Hepatocyte (in vitro differentiated cells): ENCODE measurements around the gene FXYD5. TPM values are rescaled to one million over a fixed set of nuclear protein-coding genes. Genes with fewer than 3 reads are reported as not detected.

Experiments
- DNase-seq: peaks from one replicate; pipeline ENCODE4 v3.0.0-alpha.2; 2016; ENCODE audit warnings: low spot score
- H2AFZ ChIP-seq: fragments of 200-600 bp; sonication (generic); 2 replicates; pipeline ENCODE4 v1.6.0; 2016; ENCODE audit warnings: antibody characterized with exemption, mild to moderate bottlenecking
- H3K27ac ChIP-seq: fragments of 200-600 bp; sonication (generic); 2 replicates; pipeline ENCODE4 v1.5.1; 2016; ENCODE audit warnings: mild to moderate bottlenecking
- H3K27me3 ChIP-seq: fragments of 200-600 bp; sonication (generic); 2 replicates; pipeline ENCODE4 v1.6.1; 2016
- H3K36me3 ChIP-seq: fragments of 200-600 bp; sonication (generic); replicated peaks from 2 replicates; pipeline ENCODE4 v1.5.1; 2016; ENCODE audit warnings: low read depth; ENCODE audit not compliant: insufficient read depth
- H3K4me1 ChIP-seq: fragments of 200-600 bp; sonication (generic); 2 replicates; pipeline ENCODE4 v1.5.1; 2016; ENCODE audit warnings: mild to moderate bottlenecking, moderate library complexity; ENCODE audit not compliant: insufficient read depth
- H3K4me2 ChIP-seq: fragments of 200-600 bp; sonication (generic); 2 replicates; pipeline ENCODE4 v1.6.0; 2016
- H3K4me3 ChIP-seq: fragments of 200-600 bp; sonication (generic); 2 replicates; pipeline ENCODE4 v1.5.1; 2016; ENCODE audit warnings: mild to moderate bottlenecking
- H3K79me2 ChIP-seq: fragments of 200-600 bp; sonication (generic); 2 replicates; pipeline ENCODE4 v1.6.0; 2017; ENCODE audit warnings: mild to moderate bottlenecking
- H3K9me2 ChIP-seq: fragments of 200-600 bp; sonication (generic); replicated peaks from 2 replicates; pipeline ENCODE4 v1.6.0; 2017; ENCODE audit warnings: mild to moderate bottlenecking; ENCODE audit not compliant: insufficient read depth
- H3K9me3 ChIP-seq: fragments of 200-600 bp; sonication (generic); 2 replicates; pipeline ENCODE4 v1.5.1; 2016; ENCODE audit warnings: low read depth, mild to moderate bottlenecking
- H4K20me1 ChIP-seq: fragments of 200-600 bp; sonication (generic); 2 replicates; pipeline ENCODE4 v1.6.0; 2016; ENCODE audit warnings: mild to moderate bottlenecking; ENCODE audit not compliant: insufficient read depth, poor library complexity, severe bottlenecking
- EZH2 ChIP-seq: fragments of 200-600 bp; sonication (generic); IDR thresholded peaks from 2 replicates; pipeline ENCODE4 v1.6.1; 2016; ENCODE audit warnings: antibody characterized with exemption, mild to moderate bottlenecking, borderline replicate concordance
- EZH2phosphoT487 ChIP-seq: fragments of 200-600 bp; sonication (generic); IDR thresholded peaks from one replicate; pipeline ENCODE4 v1.6.1; 2018; ENCODE audit warnings: antibody characterized with exemption, mild to moderate bottlenecking, low read depth, moderate library complexity; ENCODE audit not compliant: unreplicated experiment, severe bottlenecking
- WGBS: methylation state at CpG from one replicate; pipeline ENCODE4 v1.1.6; 2016; ENCODE audit warnings: low lambda C conversion rate; ENCODE audit errors: missing lambda C conversion rate; 5-methylcytosine and 5-hydroxymethylcytosine counted together
- polyA plus RNA-seq: library from polyadenylated mRNA; unstranded; fragments of >200 nt; fragmentation: Nextera tagmentation; extraction: Ambion mirVana; gene quantifications from 2 replicates; pipeline ENCODE4 v1.2.1, GENCODE V29; 2016
- total RNA-seq: library from RNA; depleted of rRNA; stranded (reverse); fragments of >200 nt; gene quantifications from 2 replicates; pipeline ENCODE4 v1.2.3, GENCODE V29; 2014
- TF ChIP-seq, protein P1 (sequence below): fragments of 200-600 bp; sonication (generic); IDR thresholded peaks from 2 replicates; pipeline ENCODE4 v1.5.1; 2016; ENCODE audit warnings: antibody characterized with exemption, mild to moderate bottlenecking; ENCODE audit not compliant: poor library complexity

The FXYD5 gene
- total and polyA plus RNA-seq, 2 experiments from 2014 or later = 36.4 to 81.1 TPM

DNA sequence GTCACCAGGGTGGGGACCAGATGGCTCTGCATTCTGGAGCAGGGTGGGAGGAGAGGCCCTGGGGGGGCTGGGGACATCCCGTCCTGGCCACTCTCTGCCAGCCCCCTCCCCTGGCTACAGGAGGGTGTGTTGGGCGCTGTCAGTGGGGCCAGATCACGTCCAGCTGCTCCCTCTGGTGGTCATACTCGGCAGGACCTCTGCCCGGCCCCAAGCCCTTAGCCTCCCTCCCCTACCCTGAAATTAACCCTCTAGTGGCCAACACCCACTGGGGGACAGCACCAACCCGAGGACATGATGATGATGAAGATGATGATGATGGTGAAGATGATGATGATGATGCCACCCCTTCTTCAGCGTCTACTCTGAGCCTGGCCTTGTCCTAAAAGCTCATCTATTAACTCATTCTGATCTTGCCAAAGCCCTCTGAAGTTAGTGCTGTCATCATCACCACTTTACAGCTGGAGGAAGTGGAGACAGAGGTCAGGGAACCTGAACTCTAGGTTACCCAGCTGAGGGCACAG lies 19.1 kb upstream of the FXYD5 start:
- peak overlapping the region; percentile 69 for H3K4me2 ChIP-seq
- no peaks in the 10 kb centered on the region for H3K79me2 ChIP-seq
- H3K4me3 ChIP-seq = no peak overlapping the region
- H3K27me3 ChIP-seq = no peaks in the 10 kb centered on the region
- H3K9me3 ChIP-seq = no peaks in the 10 kb centered on the region
- H2AFZ ChIP-seq = no peak overlapping the region
- peaks cover 40% of the 10 kb centered on the region for H3K4me1 ChIP-seq
- TF ChIP-seq EZH2phosphoT487 = no peak
- TF ChIP-seq, protein P1, sequence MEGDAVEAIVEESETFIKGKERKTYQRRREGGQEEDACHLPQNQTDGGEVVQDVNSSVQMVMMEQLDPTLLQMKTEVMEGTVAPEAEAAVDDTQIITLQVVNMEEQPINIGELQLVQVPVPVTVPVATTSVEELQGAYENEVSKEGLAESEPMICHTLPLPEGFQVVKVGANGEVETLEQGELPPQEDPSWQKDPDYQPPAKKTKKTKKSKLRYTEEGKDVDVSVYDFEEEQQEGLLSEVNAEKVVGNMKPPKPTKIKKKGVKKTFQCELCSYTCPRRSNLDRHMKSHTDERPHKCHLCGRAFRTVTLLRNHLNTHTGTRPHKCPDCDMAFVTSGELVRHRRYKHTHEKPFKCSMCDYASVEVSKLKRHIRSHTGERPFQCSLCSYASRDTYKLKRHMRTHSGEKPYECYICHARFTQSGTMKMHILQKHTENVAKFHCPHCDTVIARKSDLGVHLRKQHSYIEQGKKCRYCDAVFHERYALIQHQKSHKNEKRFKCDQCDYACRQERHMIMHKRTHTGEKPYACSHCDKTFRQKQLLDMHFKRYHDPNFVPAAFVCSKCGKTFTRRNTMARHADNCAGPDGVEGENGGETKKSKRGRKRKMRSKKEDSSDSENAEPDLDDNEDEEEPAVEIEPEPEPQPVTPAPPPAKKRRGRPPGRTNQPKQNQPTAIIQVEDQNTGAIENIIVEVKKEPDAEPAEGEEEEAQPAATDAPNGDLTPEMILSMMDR = peak; percentile 87
- peak overlapping the region; percentile 41 for H3K27ac ChIP-seq
- no peaks in the 10 kb centered on the region for H4K20me1 ChIP-seq
- WGBS = 1% methylated on average over 5 of the region's 7 CpGs
- H3K36me3 ChIP-seq = no peaks in the 10 kb centered on the region
- DNase-seq = peak; percentile 88
- H3K9me2 ChIP-seq = no peaks in the 10 kb centered on the region

DNA sequence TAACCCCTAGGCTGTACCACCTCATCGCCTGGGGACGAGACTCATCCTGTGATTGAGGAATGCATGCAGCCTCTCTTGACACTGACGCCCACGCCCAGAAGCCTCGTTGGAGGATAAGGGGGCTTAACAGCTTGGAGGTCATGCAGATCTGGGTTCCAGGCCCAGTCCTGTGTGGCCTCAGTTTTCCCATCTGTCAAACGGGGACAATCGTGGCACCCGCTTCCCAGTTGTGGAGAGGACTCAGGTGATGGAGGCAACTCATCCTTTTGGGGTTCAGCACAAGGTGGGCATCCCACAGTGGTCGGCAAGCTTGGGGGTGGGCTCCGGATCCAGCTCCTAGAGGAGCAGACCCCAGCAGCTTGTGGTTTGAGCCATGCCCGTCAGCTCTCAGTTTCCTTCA lies 18.3 kb upstream of the FXYD5 start:
- TF ChIP-seq, protein P1 = no peak
- TF ChIP-seq EZH2 = no peak
- TF ChIP-seq EZH2phosphoT487 = no peak
- Histone ChIP-seq H3K79me2 (no peaks in the 10 kb centered on the region), H4K20me1 (no peaks in the 10 kb centered on the region), H3K27ac (peak overlapping the region; percentile 71), H3K4me2 (no peak overlapping the region), H2AFZ (no peak overlapping the region), H3K9me3 (no peaks in the 10 kb centered on the region), H3K4me3 (no peak overlapping the region), H3K9me2 (no peaks in the 10 kb centered on the region), H3K4me1 (peaks cover 35% of the 10 kb centered on the region), H3K27me3 (no peaks in the 10 kb centered on the region), H3K36me3 (no peaks in the 10 kb centered on the region)
- 87% methylated on average over 11 of the region's 11 CpGs for WGBS
- no peak for DNase-seq

DNA sequence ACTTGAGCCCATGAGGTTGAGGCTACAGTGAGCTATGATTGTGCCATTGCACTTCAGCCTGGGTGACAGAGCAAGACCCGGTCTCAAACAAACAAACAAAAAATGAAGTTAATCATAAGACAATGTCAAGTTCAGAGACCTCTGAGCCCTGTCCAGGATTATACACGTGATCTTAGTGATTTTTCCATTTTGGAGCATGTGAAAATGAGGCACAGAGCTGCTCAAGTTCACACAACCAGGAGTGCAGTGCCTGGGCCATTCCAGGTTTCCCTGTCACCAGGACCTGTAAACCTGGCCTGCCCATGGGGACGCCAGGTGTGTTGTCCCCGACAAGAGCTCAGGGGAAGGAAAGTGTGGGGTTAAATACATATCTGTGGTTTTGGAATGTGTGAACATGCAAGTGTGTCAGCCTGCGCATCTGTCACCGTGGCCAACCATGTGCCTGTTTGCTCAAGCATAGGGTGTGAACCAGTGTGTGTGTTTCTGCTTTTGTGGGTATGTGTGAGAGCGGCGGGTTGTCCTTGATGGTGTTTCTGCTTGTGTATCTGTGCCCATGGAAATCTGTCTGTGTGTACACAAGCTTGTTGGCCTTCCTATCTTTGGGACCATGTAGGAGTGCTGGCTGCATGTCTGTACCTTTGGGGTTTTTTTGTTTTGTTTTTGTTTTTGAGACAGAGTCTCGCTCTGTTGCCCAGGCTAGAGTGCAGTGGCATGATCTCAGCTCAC lies 17.4 kb upstream of the FXYD5 start:
- peaks cover 43% of the 10 kb centered on the region for H3K4me1 ChIP-seq

More for the DNA sequence above, 17.4 kb upstream of the FXYD5 start:
- Histone ChIP-seq H3K27me3 (peaks cover 9% of the 10 kb centered on the region), H3K27ac (peak overlapping the region; percentile 71), H3K9me2 (no peaks in the 10 kb centered on the region), H3K9me3 (no peaks in the 10 kb centered on the region), H3K4me2 (no peak overlapping the region), H3K4me3 (no peak overlapping the region), H3K36me3 (no peaks in the 10 kb centered on the region), H2AFZ (no peak overlapping the region), H4K20me1 (no peaks in the 10 kb centered on the region), H3K79me2 (no peaks in the 10 kb centered on the region)
- DNase-seq = no peak
- TF ChIP-seq EZH2 (no peak), EZH2phosphoT487 (no peak)
- TF ChIP-seq, protein P1 = no peak
- WGBS = 65% methylated on average over 9 of the region's 9 CpGs
